NCI-H1417 (cell line): Measurements from ENCODE around the gene ING4.
"Not testable (repeated sequence)": the region's sequence is repeated elsewhere in the genome, so short reads cannot be mapped to it uniquely, and the experiment has no call there.

ENCODE experiments used
- DNase-seq, 3 experiments: peaks; one replicate each; lab custom pipeline; 2025; lab: John Stamatoyannopoulos, UW

ING4 gene

GRCh38 chr12:6662906-6663742 lies at the start of gene ING4:
ING4 (minus strand) TSS chr12:6663119; CDS start chr12:6663101, 18 bp downstream.
- peak; percentile 99 to 100 (median 99) for DNase-seq

GRCh38 chr12:6708960-6709394 lies 46.1 kb upstream of the ING4 start:
- DNase-seq = no peak

- not testable (repeated sequence) for DNase-seq
Observed at GRCh38 chr12:6708351-6708750, 45.4 kb upstream of the ING4 start.

- DNase-seq = peak in 2 of 3 experiments; percentile 52 to 76
Observed at GRCh38 chr12:6703631-6704030, 40.7 kb upstream of the ING4 start.

- DNase-seq = no peak
Observed at GRCh38 chr12:6701078-6701768, 38.3 kb upstream of the ING4 start.

GRCh38 chr12:6700646-6701051 lies 37.7 kb upstream of the ING4 start, which contains the start of gene PIANP:
PIANP (minus strand) TSS chr12:6700815; CDS start chr12:6698061, 2,754 bp downstream.
- peak; percentile 3 to 73 (median 63) for DNase-seq

- DNase-seq = peak in 2 of 3 experiments; percentile 71 to 81
Observed at GRCh38 chr12:6699989-6700645, 37.2 kb upstream of the ING4 start.

- DNase-seq = no peak
Observed at GRCh38 chr12:6699259-6699988, 36.5 kb upstream of the ING4 start.

GRCh38 chr12:6698352-6699046 lies 35.6 kb upstream of the ING4 start:
- no peak for DNase-seq

GRCh38 chr12:6697584-6698351 lies 34.8 kb upstream of the ING4 start:
- DNase-seq = peak; percentile 6 to 28 (median 27)

GRCh38 chr12:6696690-6697583 lies 34.0 kb upstream of the ING4 start:
- DNase-seq = no peak

GRCh38 chr12:6695313-6696045 lies 32.6 kb upstream of the ING4 start:
- DNase-seq = no peak

- DNase-seq = no peak
Observed at GRCh38 chr12:6694701-6695100, 31.8 kb upstream of the ING4 start.

- DNase-seq = no peak
Observed at GRCh38 chr12:6693832-6694355, 31.0 kb upstream of the ING4 start.

- no peak for DNase-seq
Observed at GRCh38 chr12:6692888-6693287, 30.0 kb upstream of the ING4 start.

GRCh38 chr12:6691473-6691872 lies 28.6 kb upstream of the ING4 start:
- no peak for DNase-seq

- peak; percentile 98 to 100 (median 99) for DNase-seq
Observed at GRCh38 chr12:6688999-6689882, 26.3 kb upstream of the ING4 start, which contains the start of gene ZNF384. ZNF384 (minus strand) TSS chr12:6689375; CDS start chr12:6679520, 9,855 bp downstream.
